Heart left ventricle (tissue), 13 donors: ENCODE measurements around the gene CENPO.

ENCODE experiments used
- CTCF ChIP-seq, 12 donors: fragments of 200-600 bp; sonication (generic) in 4 of 12; IDR thresholded peaks; one replicate each; pipeline versions ENCODE4 v1.5.0 to v1.8.0; 2018 to 2022; ENCODE audit warnings: antibody characterized with exemption in 12 of 12, mild to moderate bottlenecking in 5 of 12
- POLR2A ChIP-seq, 2 donors: fragments of 450-650 bp; IDR thresholded peaks; one replicate each; pipeline ENCODE4 v1.6.1; 2017; ENCODE audit warnings: antibody characterized with exemption in 2 of 2, mild to moderate bottlenecking in 2 of 2, moderate library complexity in 2 of 2
- donor health status: ischemic (EF 13 %, LVEDD 7.1; RV severe dilation, severe dysfunction).
- donor health status: DM: no; HTN: yes; CAD: no.
- donor health status: DM: no; HTN: no; CAD: no.
- donor health status: ischemic (EF 25% LVEDD 6.9; RV normal size, moderate dysfunction).
- donor health status: ischemic (EF 25% LVEDD 5.7; RV mildly dilated, moderate dysfunction).
- donor health status: ischemic (EF 35%, LVEDD 5.7; RV mildly dilated, moderate dysfunction).
- donor health status: nonischemic (EF 11% LVEDD 7.7; RV severe dilation, severe dysfunction).
- donor health status: DM: yes; HTN: yes; CAD: no.
- donor health status: PGD.
- donor health status: ischemic (EF 29% LVEDD 5.4; RV normal size, mild dysfunction).
- donor health status: nonischemic (EF 23%, LVEDD 6.1; RV moderate dilation, normal function).

GRCh38 chr2:24815171-24815570, 21.9 kb downstream of the CENPO start:
- TF ChIP-seq CTCF (IDR thresholded peaks at IDR 0.05) (no peak), POLR2A (IDR thresholded peaks at IDR 0.05) (no peak)
